Measurements from ENCODE around the gene MTRR.

Gene MTRR

DNA sequence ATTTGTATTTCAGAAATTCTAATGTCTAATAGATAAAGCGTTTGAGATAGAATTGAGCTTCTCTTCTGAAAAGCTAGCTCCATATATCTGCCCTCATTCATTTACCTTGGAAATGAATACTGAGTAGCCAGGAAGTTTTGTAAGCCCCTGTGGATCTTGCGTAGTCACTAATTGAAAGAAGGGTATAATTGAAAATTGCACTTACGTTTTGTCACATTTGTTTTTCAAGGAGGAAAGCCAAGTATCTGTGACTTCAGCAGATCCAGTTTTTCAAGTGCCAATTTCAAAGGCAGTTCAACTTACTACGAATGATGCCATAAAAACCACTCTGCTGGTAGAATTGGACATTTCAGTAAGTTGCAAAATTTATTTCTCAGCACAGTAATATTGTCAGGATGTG, 14.0 kb downstream of the MTRR start:
- H3K36me3 ChIP-seq (ENCODE audit: control insufficient read depth, insufficient read depth, low read length), result peaks cover 21% of the 10 kb centered on the region
- no peak overlapping the region for H3K4me3 ChIP-seq (replicated peaks; ENCODE audit: low read depth, low read length)
- TF ChIP-seq, protein P1, sequence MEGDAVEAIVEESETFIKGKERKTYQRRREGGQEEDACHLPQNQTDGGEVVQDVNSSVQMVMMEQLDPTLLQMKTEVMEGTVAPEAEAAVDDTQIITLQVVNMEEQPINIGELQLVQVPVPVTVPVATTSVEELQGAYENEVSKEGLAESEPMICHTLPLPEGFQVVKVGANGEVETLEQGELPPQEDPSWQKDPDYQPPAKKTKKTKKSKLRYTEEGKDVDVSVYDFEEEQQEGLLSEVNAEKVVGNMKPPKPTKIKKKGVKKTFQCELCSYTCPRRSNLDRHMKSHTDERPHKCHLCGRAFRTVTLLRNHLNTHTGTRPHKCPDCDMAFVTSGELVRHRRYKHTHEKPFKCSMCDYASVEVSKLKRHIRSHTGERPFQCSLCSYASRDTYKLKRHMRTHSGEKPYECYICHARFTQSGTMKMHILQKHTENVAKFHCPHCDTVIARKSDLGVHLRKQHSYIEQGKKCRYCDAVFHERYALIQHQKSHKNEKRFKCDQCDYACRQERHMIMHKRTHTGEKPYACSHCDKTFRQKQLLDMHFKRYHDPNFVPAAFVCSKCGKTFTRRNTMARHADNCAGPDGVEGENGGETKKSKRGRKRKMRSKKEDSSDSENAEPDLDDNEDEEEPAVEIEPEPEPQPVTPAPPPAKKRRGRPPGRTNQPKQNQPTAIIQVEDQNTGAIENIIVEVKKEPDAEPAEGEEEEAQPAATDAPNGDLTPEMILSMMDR (IDR thresholded peaks at IDR 0.05; ENCODE audit: insufficient read depth, low read length, poor library complexity, severe bottlenecking), result no peak
- H3K27me3 ChIP-seq (replicated peaks; ENCODE audit: control insufficient read depth, insufficient read depth, low read length), result no peaks in the 10 kb centered on the region
- no peak for DNase-seq (ENCODE audit: extremely low read depth, insufficient read length)

DNA sequence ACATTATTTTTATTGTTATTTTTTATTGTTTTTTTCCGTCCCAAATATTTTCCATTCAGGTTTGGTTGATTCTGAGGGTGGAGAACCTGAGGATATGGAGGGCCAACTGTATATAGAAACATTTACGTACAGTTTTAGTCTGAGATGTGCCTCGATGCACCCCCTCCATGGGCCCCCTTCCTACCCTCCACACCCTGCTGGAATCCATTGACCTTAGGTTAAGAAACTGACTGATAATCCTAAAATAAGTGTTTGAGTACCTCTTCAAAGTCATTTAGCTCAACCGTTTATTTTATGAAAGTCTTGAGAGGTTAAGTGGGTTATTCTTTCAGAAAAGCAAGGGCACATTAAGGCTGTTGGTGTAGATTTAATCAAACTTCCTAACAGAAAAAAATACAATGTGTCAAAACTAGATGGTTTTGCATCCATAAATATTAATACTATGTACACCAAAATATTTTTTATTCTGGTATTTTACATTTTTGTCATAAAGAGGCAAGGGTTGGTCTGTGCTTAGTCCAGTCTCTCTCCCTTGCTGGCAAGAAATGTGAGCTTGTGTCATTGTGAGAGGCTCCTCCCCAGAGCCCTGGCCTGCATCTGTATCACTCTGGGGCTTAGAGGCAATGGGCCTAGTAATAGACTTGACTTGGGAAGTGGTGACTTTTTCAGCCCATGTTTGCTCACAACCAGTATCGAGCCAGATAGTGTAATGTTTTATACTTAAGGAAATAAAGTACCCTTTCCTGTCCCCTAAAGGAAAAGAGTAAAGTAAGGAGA, 15.7 kb downstream of the MTRR start:
- no peak for DNase-seq (ENCODE audit: extremely low read depth, insufficient read length)

DNA sequence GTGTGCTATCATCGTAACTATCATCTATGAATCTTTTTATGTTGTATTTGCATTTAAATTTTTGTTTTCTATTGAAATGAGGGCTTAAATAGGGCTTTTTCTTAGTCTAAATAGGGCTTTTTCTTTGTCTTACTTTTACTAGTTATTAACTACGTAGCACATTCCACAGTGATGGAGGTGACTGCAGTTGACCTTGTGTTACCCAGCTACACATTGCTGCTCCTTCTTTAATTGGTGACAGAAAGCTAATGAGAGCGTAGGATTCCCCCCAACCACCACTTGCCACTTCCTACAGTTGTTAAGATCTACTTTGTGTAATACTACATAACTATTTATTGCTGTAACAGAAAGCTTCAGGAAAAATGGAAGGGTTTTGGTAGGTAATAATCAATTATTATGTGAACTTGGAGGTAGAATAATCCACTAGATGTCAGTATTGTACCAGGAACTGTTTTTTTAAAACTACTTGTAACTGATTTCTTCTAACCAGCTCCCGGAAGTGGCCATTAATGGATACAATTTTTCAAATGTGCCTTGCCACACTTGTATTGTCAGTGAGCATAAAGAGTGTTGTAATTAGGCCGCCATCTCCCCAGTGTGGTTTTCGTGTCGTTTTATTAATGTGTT, 18.0 kb downstream of the MTRR start:
- peaks cover 16% of the 10 kb centered on the region for H3K36me3 ChIP-seq (ENCODE audit: control insufficient read depth, insufficient read depth, low read length)
- TF ChIP-seq, protein P1 (IDR thresholded peaks at IDR 0.05; ENCODE audit: insufficient read depth, low read length, poor library complexity, severe bottlenecking), result peak; percentile 41
- H3K27me3 ChIP-seq (replicated peaks; ENCODE audit: control insufficient read depth, insufficient read depth, low read length), result no peaks in the 10 kb centered on the region
- no peak for DNase-seq (ENCODE audit: extremely low read depth, insufficient read length)
- H3K4me3 ChIP-seq (replicated peaks; ENCODE audit: low read depth, low read length), result no peak overlapping the region

More for the DNA sequence above, 15.7 kb downstream of the MTRR start:
- Histone ChIP-seq H3K27me3 (replicated peaks; ENCODE audit: control insufficient read depth, insufficient read depth, low read length) (no peaks in the 10 kb centered on the region), H3K4me3 (replicated peaks; ENCODE audit: low read depth, low read length) (no peak overlapping the region), H3K36me3 (ENCODE audit: control insufficient read depth, insufficient read depth, low read length) (peaks cover 21% of the 10 kb centered on the region)
- TF ChIP-seq, protein P1 (IDR thresholded peaks at IDR 0.05; ENCODE audit: insufficient read depth, low read length, poor library complexity, severe bottlenecking), result no peak

DNA sequence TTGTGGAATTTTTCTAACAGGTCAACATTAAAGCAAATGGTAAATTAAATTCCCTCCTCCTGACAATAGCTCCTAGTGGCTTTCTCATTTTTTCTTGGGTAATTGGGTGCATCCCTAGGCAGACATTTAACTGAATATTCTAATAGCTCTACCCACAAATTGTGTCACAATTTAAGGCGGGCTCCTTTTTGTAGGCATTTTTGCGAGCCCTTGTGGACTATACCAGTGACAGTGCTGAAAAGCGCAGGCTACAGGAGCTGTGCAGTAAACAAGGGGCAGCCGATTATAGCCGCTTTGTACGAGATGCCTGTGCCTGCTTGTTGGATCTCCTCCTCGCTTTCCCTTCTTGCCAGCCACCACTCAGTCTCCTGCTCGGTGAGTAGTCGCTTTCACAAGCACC, 20.0 kb downstream of the MTRR start:
- DNase-seq (ENCODE audit: extremely low read depth, insufficient read length), result no peak
- Histone ChIP-seq H3K27me3 (replicated peaks; ENCODE audit: control insufficient read depth, insufficient read depth, low read length) (no peaks in the 10 kb centered on the region), H3K36me3 (ENCODE audit: control insufficient read depth, insufficient read depth, low read length) (peaks cover 13% of the 10 kb centered on the region), H3K4me3 (replicated peaks; ENCODE audit: low read depth, low read length) (no peak overlapping the region)
- TF ChIP-seq, protein P1 (IDR thresholded peaks at IDR 0.05; ENCODE audit: insufficient read depth, low read length, poor library complexity, severe bottlenecking), result no peak

DNA sequence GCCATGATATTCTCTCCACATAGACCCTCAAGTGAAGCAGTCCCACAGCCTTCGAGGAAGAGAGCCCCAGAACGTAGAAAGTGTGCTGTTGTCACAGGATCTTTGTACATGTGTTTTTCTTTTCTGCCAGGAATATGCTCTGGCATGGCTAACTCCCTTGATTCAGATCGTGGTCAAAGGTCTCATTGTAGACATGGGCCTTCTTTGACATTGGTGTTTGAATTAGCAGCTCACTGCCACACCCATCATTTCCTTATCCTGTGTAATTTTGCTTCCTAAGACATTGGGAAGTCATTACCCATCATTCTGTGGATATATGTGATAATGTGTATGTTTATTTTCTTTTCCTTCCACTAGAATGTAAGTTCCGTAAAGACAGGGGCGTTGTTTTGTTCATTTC, 25.5 kb downstream of the MTRR start:
- H3K4me3 ChIP-seq (replicated peaks; ENCODE audit: low read depth, low read length), result no peak overlapping the region
- TF ChIP-seq, protein P1 (IDR thresholded peaks at IDR 0.05; ENCODE audit: insufficient read depth, low read length, poor library complexity, severe bottlenecking), result no peak
- DNase-seq (ENCODE audit: extremely low read depth, insufficient read length), result no peak
- H3K36me3 ChIP-seq (ENCODE audit: control insufficient read depth, insufficient read depth, low read length), result peaks cover 12% of the 10 kb centered on the region
- no peaks in the 10 kb centered on the region for H3K27me3 ChIP-seq (replicated peaks; ENCODE audit: control insufficient read depth, insufficient read depth, low read length)
